HG02571 (cell line): ENCODE measurements around the gene TMEM229B.
"Not testable (repeated sequence)": the region's sequence is repeated elsewhere in the genome, so short reads cannot be mapped to it uniquely, and the experiment has no call there.

Experiments
- ATAC-seq: cut with Tn5 transposase; IDR thresholded peaks from one replicate; pipeline ENCODE4 v1.9.1; 2021; ENCODE audit warnings: mild to moderate bottlenecking, moderate library complexity; ENCODE audit not compliant: unreplicated experiment

The TMEM229B gene

DNA sequence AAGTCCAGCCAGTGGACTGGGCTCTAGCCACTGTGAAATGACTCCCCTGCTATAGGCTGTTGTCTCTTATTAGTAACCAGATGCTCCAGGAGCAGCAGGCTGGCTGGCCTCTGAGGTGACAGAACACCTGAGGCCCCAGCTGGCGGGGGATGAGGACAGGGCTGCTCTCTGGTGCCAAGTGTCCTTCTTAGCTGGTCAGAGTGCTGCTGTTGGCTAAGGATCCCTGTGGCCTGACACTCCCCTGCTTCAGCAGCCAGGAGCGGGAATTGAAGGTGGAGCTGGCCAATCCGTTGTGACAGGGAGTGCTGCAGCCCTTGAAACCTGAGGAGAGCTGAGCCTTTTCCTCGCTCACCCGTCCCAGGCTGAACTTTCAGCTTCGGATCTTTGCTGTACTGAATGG lies 30.7 kb downstream of the TMEM229B start:
- no peak for ATAC-seq

GRCh38 chr14:67456732-67457131 lies 31.8 kb downstream of the TMEM229B start:
- ATAC-seq = no peak

DNA sequence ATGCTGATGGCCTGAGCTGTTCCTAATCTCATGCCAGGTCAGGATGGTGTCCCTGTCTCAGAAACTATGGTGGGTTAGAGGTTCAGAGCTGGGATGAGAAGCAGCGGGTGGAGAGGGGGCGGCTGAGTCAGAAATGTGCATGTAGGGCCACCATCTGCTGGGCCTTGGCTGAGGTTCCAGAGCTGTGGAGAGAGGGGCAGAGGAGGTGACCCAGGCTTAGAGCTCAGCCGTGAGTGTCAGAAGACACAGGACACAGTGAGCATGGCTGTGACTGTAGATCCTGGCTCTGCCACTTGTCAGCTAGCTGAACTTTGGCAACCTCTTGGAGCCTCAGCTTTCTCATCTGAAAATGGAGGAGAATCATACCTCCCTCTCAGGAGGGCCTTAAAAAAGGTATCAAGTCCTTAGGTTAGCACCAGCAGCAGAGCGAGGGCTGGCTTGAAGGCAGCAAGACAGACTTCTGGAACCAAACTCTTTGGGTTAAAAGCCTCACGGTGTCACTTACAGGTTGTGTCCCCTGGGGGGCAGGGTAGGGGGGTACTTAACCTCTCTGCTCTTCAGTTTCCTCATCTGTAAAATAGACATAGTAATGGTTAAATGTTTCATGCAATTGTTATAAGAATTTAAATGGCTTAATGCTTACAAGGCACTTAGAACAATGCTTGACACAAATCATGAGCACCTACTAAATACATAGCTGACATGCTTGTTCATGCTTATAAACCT lies 34.8 kb downstream of the TMEM229B start:
- ATAC-seq = no peak

GRCh38 chr14:67451667-67452066 lies 36.9 kb downstream of the TMEM229B start:
- ATAC-seq = not testable (repeated sequence)

GRCh38 chr14:67449096-67449495 lies 39.4 kb downstream of the TMEM229B start:
- no peak for ATAC-seq

DNA sequence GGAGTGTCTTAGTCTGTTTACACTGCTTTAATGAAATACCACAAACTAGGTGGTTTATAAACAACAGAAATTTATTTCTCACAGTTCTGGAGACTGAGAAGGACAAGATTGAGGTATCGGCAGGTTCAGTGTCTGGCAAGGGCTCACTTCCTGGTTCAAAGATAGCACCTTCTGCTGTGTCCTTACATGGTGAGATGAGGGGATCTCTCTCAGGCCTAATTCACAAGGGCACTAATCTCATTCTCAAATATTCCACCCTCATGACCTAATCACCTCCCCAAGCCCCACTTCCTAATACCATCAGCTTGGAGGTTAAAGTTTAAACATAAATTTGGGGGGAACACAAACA lies 41.5 kb downstream of the TMEM229B start:
- no peak for ATAC-seq

GRCh38 chr14:67446371-67447032 lies 42.0 kb downstream of the TMEM229B start:
- no peak for ATAC-seq

DNA sequence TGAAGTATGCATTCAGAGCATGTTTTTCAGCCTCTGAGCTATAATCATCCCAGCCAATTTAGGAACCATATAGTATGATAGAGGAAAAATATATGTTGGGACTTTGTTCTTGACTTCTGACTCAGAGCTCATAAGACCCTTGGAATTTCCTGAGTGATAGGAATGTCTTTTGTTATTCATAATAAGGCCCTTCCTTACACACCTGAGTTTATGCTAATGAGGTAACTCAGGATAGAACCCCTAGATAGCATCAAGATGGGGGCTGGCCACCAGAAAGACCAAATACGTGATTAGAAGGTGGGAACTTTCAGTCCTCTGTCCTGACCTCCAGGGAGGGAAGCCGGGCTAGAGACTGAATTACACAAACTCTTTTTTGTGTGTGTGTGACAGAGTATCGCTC lies 44.1 kb downstream of the TMEM229B start:
- ATAC-seq = no peak

GRCh38 chr14:67442139-67442906 lies 46.2 kb downstream of the TMEM229B start:
- no peak for ATAC-seq

DNA sequence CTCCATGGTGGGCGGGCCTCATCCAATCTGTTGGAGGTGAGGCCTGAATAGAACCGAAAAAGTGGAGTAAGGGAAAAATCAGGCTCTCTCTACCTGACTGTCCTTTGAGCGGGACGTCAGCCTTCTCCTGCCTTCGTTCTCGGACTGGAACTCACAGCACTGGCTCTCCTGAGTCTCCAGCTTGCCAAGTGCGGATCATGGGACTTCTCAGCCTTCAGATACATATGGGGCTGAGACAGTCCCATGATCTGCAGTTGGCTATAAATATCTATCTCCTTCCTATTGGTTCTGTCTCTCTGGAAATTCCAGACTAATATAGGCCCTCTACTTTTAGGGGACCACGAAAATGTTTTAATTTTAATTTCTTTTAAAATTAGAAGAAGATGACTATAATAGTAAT lies 46.8 kb downstream of the TMEM229B start:
- ATAC-seq = no peak

DNA sequence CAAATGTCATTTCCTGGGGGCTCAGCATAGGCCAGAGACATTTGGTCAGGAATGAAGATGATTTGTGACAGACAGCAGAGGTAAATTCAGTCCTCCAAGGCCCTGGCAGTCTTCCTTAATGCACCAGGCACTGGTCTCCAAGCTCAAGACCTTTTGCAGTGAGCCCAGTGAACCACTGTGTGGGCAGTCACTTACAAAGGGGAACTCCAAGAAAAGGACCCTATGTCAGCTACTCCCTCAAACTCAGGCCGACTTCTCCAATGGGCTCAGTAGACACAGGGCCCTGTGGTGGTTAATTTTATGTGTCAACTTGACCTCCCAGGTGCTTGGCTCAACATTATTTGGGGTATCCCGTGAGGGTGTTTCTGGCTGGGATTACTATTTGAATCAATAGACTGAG lies 47.3 kb downstream of the TMEM229B start:
- ATAC-seq = no peak

DNA sequence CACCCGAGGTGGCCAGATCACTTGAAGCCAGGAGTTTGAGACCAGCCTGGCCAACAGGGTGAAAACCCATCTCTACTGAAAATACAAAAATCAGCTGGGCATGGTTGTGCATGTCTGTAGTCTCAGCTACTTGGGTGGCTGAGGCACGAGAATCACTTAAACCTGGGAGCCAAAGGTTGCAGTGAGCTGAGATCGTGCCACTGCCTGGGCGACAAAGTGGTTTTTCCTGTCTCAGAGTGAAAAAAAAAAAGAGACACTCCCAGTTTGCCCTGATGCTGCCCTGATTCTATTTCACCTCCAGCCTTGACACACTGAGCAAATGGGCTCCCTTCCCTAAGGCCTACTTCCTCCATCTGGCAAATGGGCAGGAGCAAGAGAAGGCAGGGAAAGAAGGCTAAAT lies 48.0 kb downstream of the TMEM229B start:
- ATAC-seq = no peak

GRCh38 chr14:67438969-67439368 lies 49.6 kb downstream of the TMEM229B start:
- no peak for ATAC-seq

- no peak for ATAC-seq
These were observed 52.3 kb downstream of the TMEM229B start for GRCh38 chr14:67436006-67436866.

GRCh38 chr14:67435603-67436002 lies 52.9 kb downstream of the TMEM229B start:
- ATAC-seq = no peak

DNA sequence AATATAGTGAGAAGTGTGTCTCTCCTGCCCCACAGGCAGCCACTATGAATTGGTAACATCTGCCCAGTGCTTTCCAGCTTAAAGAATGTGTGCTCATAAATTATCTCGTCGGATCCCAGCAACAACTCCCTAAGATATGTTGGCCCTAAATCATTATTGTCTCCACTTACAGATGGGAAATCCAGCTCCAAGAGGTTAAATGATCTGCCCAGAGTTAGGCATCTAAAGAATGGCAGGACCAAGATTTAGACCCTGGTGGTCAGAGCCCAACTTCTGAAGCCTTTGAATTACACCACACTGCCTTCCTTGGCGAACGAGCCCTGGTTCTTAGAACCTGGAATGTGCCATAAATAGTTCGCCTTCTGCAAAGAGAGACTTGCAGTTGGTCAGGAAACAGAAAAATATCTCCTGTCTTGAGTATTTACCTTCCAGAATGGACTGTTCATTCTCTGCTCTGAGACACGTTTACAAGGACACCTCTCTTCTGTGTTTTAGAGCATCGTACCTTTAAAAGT lies 56.4 kb downstream of the TMEM229B start:
- no peak for ATAC-seq

DNA sequence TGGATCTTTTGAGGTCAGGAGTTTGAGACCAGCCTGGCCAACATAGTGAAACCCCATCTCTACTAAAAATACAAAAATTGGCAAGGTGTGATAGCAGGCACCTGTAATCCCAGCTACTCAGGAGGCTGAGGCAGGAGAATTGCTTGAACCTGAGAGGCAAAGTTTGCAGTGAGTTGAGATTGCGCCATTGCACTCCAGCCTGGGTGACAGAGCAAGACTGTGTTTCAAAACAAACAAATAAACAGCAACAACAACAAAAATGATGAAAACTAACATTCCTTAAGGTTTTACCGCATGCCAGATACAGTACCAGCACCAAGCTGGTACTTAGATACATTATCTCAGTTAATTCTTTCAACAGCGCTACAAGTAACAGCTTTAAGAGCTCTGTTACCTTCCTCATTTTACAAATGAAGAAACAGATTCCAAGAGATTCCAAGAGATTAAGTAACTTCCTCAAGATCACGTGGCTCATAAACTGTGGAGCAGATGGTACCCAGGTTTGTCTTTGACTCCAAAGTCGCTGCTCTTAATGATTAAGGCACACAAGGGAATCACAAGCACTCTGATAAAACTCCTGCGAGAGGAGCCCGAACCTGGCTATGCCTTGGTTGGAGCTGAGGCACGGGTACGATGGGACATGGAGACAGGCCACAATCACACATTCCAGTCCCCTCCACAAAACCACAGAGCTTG lies 58.9 kb downstream of the TMEM229B start:
- no peak for ATAC-seq

GRCh38 chr14:67428501-67429031 lies 60.0 kb downstream of the TMEM229B start:
- ATAC-seq = no peak

DNA sequence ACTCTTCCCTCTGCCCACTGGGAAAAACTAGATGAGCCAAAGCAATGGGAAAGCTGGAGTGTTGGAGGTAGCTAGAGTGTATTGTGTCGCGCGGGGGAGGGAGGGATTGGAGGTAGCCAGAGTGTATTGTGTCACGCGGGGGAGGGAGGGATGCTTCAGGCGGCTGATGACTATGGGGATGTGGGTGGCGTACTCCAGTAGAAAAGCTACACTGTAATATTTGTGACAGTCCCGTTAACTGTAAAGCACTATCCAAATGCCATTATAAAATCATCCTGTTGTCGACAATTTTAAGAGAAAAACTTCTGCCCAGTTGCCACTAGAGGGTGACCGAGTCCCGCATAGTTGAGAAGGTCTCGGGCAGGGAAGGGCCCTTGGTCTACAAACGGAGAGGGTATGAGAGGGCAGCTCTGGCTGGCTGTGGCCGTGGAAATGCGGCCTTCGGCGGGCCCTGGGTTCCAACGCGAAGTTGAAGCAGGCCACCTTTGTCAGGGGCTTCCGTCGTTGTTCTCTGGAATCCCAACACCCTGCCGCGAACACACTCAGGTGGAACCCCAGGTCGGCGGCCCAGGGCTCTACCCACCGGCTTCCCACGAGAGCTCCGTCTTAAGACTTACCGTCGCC lies 61.4 kb downstream of the TMEM229B start:
- ATAC-seq = no peak

GRCh38 chr14:67426161-67426560 lies 62.4 kb downstream of the TMEM229B start:
- no peak for ATAC-seq
